ENCODE results near the gene RHBDD2. TPM values are rescaled to one million over a fixed set of nuclear protein-coding genes. Genes with fewer than 3 reads are reported as not detected.

Gene RHBDD2
- total RNA-seq, 1 donor from 2014 or later: 32.8 TPM

GRCh38 chr7:75922966-75923603 lies 44.3 kb downstream of the RHBDD2 start:
- no peak for TF ChIP-seq CTCF (IDR thresholded peaks at IDR 0.05)
- H3K27ac Mint-ChIP-seq: no peak overlapping the region
- no peak overlapping the region for H3K4me3 Mint-ChIP-seq

DNA sequence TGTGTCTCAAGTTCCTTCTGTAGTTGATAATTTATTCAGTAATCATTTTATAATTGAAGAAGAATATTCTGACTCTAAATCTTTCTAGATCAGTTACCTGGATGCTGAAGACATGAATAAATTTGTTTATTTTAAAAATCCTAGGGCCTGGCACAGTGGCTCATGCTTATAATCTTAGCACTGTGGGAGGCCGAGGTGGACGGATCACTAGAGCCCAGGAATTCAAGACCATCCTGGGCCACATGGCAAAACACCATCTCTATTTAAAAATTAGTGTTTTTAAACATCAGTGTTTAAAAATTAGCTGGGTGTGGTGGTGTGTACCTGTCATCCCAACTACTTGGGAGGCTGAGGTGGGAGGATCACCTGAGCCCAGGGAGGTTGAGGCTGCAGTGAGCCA lies 45.4 kb downstream of the RHBDD2 start:
- no peak overlapping the region for H3K4me3 Mint-ChIP-seq
- ChIA-PET CTCF (no interaction called here), POLR2A (no interaction called here)
- DNase-seq (no peak), ATAC-seq (ENCODE audit: low read depth) (no peak)
- no peak overlapping the region for H3K27ac Mint-ChIP-seq
- intact Hi-C loops (cut with micrococcal nuclease): no loop called here
- no peak for TF ChIP-seq CTCF (IDR thresholded peaks at IDR 0.05)
- no peaks in the 10 kb centered on the region for H3K27me3 Mint-ChIP-seq
- H3K9me3 Mint-ChIP-seq: no peaks in the 10 kb centered on the region
- H3K36me3 Mint-ChIP-seq (ENCODE audit: low read depth): peaks cover 22% of the 10 kb centered on the region
- peaks cover 29% of the 10 kb centered on the region for H3K4me1 Mint-ChIP-seq

More at GRCh38 chr7:75922966-75923603, 44.3 kb downstream of the RHBDD2 start:
- no peak for DNase-seq
- intact Hi-C loops (cut with micrococcal nuclease): no loop called here
- Mint-ChIP-seq H3K4me1 (peaks cover 28% of the 10 kb centered on the region), H3K9me3 (no peaks in the 10 kb centered on the region), H3K36me3 (ENCODE audit: low read depth) (peaks cover 24% of the 10 kb centered on the region), H3K27me3 (no peaks in the 10 kb centered on the region)
- ChIA-PET CTCF (no interaction called here), POLR2A (interaction anchor here (0.7 kb wide), 1 partner anchor 148 kb away, joined by 3 read pairs; no protein-coding TSS in a partner anchor)
- ATAC-seq (ENCODE audit: low read depth): no peak

- CTCF ChIA-PET: no interaction called here
- intact Hi-C loops (cut with micrococcal nuclease): no loop called here
Measured at GRCh38 chr7:75924889-75925288, 46.1 kb downstream of the RHBDD2 start.

DNA sequence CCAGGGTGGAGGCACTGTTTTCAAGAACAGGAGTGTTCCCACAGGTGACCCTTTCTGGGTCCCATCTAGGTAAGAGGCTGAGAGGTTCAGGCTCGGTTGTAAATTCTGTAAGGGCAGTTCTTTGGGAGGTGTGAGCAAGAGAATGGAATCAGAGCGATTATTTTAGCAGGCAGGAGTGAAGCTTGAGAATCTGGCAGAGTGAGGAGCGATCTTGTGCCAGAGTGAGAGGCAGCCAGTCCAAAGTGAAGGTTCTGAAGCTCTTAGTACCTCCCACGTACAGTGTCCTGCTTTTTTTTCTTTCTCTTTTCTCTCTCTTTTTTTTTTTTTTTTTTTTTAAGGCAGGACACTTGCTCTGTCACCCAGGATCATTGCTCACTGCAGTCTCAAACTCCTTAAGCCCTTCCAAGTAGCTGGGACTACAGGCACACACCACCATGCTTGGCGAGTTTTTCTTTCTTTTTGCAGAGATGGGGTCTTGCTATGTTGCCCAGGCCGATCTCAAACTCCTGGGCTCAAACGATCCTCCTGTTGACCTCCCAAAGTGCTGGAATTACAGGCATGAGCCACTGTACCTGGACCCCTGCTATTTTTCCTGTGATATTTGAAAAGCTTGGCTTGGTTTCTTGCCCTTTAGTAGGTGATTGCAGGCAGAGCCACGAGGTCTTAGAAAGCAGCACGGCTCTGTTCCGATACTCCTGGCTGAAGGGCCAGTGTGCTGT lies 47.0 kb downstream of the RHBDD2 start:
- CTCF ChIA-PET: no interaction called here
- intact Hi-C loops (cut with micrococcal nuclease): no loop called here
- no peak for ATAC-seq (ENCODE audit: low read depth)
- Mint-ChIP-seq H3K36me3 (ENCODE audit: low read depth) (peaks cover 19% of the 10 kb centered on the region), H3K4me3 (no peak overlapping the region), H3K27me3 (no peaks in the 10 kb centered on the region), H3K4me1 (peaks cover 25% of the 10 kb centered on the region), H3K9me3 (no peaks in the 10 kb centered on the region), H3K27ac (no peak overlapping the region)
- no peak for DNase-seq
- POLR2A ChIA-PET: interaction anchor here (0.6 kb wide), 1 partner anchor 350 kb away, joined by 3 read pairs; no protein-coding TSS in a partner anchor
- no peak for TF ChIP-seq CTCF (IDR thresholded peaks at IDR 0.05)

More at GRCh38 chr7:75924889-75925288, 46.1 kb downstream of the RHBDD2 start:
- ATAC-seq (ENCODE audit: low read depth): no peak
- Mint-ChIP-seq H3K36me3 (ENCODE audit: low read depth) (peaks cover 23% of the 10 kb centered on the region), H3K27ac (no peak overlapping the region), H3K27me3 (no peaks in the 10 kb centered on the region), H3K4me1 (peaks cover 25% of the 10 kb centered on the region), H3K9me3 (no peaks in the 10 kb centered on the region), H3K4me3 (no peak overlapping the region)
- DNase-seq: no peak
- POLR2A ChIA-PET: interaction anchor here (1.0 kb wide), 1 partner anchor 10 kb away, joined by 7 read pairs; the partner anchor contains the start of gene POR
- TF ChIP-seq CTCF (IDR thresholded peaks at IDR 0.05): no peak

GRCh38 chr7:75928568-75928914 lies 49.7 kb downstream of the RHBDD2 start:
- Mint-ChIP-seq H3K4me1 (peaks cover 15% of the 10 kb centered on the region), H3K36me3 (ENCODE audit: low read depth) (peaks cover 10% of the 10 kb centered on the region), H3K27me3 (no peaks in the 10 kb centered on the region), H3K9me3 (no peaks in the 10 kb centered on the region), H3K27ac (peak overlapping the region; percentile 46), H3K4me3 (no peak overlapping the region)
- DNase-seq (no peak), ATAC-seq (ENCODE audit: low read depth) (peak; percentile 84)
- ChIA-PET POLR2A (interaction anchor here (2.8 kb wide), 1 partner anchor 13 kb away, joined by 18 read pairs; the partner anchor contains the start of gene POR), CTCF (no interaction called here)
- intact Hi-C loops (cut with micrococcal nuclease): no loop called here
- TF ChIP-seq CTCF (IDR thresholded peaks at IDR 0.05): no peak
